Measurements from ENCODE around the gene SSX2IP.

DNA sequence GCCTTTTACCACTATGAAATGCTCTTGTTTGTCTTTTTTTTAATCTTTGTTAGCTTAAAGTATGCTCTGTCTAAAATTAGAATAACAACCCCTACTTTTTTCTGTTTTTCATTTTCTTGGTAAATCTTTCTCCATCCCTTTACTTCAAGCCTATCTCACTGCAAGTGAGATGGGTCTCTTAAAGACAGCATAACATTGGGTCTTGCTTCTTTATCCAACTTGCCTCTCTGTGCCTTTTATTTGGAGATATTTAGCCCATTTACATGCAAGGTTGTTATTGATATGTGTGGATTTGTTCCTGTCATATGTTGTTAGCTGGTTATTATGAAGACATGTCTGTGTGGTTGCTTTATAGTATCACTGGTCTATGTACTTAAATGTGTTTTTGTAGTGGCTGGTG, 41.3 kb upstream of the SSX2IP start:
- no peak for TF ChIP-seq CTCF (IDR thresholded peaks at IDR 0.05; ENCODE audit: low read length)
- TF ChIP-seq EZH2 (IDR thresholded peaks at IDR 0.05; ENCODE audit: borderline replicate concordance, low read length), result no peak
